ENCODE results near the gene PPIE.
A peak's percentile ranks its signal among the peaks of the same experiment; 100 is the strongest.
"Not testable (repeated sequence)": the region's sequence is repeated elsewhere in the genome, so short reads cannot be mapped to it uniquely, and the experiment has no call there.

Gene PPIE

DNA sequence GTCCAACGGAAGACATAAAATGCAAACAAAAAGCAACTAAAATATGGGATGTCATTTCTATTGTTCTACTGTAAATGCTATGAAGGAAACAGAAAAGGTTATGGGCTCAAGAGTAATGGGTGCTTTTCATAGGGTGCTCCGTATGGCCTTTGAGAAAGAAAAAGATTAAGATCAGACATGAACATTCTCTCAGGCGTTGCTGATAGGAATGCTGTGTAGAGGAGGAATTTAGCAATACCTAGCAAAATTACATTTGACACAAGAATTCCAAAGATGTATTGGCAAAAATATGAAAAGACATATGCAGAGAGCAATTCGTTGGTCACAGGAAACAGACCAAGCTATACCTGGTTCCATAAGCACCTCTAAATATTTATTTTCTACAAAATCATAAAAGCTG is 38.2 kb downstream of the PPIE start:
- DNase-seq (ENCODE audit: low read depth in 2 of 2, low spot score in 1 of 2) = no peak

DNA sequence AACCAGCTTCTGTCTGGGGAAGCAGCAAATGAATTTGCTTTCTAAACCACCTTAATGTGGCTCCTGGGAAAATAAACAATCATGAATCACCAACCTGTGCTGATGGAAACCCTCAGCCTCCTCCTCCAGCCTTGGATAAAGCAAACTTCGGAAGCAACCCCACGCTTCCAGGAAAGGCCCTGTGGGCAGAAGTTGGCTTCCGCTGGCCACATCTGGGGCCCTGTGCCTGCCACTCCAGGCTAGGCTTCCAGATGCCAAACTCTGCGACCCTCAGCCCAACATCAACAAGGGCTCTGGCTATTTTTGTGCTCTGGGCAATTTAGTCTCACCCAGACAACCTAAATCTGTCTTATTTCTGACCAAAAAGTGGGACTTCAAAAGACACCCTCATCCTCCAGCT is 38.6 kb downstream of the PPIE start:
- no peak for DNase-seq (ENCODE audit: low read depth in 2 of 2, low spot score in 1 of 2)

DNA sequence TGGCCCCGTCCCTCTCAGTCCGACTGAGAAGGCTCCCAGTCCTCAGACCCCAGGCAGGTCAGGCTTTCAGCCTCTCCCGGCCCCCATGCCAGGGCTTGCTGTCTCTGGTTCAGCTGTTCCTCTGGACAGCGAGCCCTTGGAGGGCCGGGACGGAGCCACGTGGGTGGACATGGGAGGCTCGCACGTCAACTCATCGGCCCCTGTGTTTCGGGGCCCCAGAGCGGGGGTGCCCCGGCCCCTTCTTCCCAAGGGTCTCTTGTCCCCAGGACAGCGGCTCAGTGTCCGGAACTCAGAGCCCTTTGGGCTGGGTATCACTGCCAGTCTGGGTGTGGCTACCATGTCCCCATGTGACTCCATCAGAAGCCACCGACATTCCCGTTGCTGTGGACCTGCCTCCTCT is 39.2 kb downstream of the PPIE start:
- DNase-seq (ENCODE audit: low read depth in 2 of 2, low spot score in 1 of 2) = not testable (repeated sequence)

GRCh38 chr1:39778463-39779099 is 39.9 kb downstream of the PPIE start:
- not testable (repeated sequence) for DNase-seq (ENCODE audit: low read depth in 2 of 2, low spot score in 1 of 2)

GRCh38 chr1:39779137-39779536 is 40.5 kb downstream of the PPIE start:
- no peak for DNase-seq (ENCODE audit: low read depth in 2 of 2, low spot score in 1 of 2)

GRCh38 chr1:39779821-39780220 is 41.1 kb downstream of the PPIE start:
- DNase-seq (ENCODE audit: low read depth in 2 of 2, low spot score in 1 of 2) = no peak

DNA sequence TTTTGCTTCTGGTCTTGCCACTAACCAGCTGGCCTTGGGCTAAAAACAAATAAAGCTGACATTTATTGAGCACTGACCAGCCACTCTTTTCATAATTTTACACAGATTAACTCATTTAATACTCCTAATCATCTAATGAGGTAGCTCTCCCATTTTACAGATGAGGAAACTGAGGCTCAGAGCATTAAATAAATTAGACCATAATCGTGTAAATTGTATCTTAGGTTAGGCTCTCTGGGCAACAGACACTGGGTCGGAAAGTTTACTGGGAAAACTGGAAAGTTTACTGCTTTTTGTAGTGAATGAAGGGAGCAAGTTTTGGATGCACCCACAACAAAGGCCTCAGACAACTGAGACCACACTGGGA is 42.6 kb downstream of the PPIE start:
- no peak for DNase-seq (ENCODE audit: low read depth in 2 of 2, low spot score in 1 of 2)

DNA sequence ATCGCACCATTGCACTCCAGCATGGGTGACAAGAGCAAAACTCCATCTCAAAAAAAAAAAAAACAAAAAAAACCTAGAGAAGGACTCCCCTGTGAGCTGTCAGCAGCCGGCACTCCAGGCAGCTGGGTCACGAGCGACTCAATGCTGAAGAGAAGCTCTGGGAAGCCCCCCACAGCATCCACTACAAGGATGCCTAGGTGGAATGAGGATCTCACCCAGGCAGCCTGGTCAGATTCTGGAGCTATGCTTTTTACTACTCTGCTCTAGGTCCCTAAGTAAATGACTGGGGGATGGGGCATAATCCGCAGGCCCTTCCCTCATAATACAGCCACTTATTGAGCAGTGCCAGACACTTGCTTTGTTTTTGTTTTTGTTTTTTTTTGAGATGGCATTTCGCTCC is 43.4 kb downstream of the PPIE start:
- no peak for DNase-seq (ENCODE audit: low read depth in 2 of 2, low spot score in 1 of 2)

DNA sequence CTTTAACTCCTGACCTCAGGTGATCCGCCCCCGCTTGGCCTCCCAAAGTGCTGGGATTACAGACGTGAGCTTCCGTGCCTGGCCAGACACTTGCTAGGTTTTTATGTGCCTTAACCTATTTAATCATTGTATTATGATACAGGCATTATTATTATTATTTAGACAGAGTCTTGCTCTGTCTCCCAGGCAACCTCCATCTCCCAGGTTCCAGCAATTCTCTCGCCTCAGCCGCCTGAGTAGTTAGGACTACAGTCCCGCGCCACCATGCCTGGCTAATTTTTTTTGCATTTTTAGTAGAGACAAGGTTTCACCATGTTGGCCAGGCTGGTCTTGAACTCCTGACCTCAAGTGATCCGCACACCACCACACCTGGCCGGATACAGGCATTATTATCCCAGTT is 44.0 kb downstream of the PPIE start:
- not testable (repeated sequence) for DNase-seq (ENCODE audit: low read depth in 2 of 2, low spot score in 1 of 2)

- not testable (repeated sequence) for DNase-seq (ENCODE audit: low read depth in 2 of 2, low spot score in 1 of 2)
These were observed 47.8 kb downstream of the PPIE start for GRCh38 chr1:39786303-39787107.

DNA sequence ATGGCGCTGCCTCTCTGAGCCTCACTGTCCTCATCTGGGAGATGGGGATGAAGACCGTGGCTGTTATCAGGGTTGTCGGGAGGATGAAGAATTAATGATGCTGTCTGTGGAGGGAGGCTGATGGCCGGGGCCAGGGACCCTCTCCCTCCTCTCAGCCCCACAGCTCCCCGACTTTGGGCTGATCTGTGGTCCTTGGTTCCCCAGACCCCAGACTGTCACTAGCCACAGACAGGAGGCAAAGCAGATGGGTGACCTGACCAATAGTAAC is 48.4 kb downstream of the PPIE start:
- not testable (repeated sequence) for DNase-seq (ENCODE audit: low read depth in 2 of 2, low spot score in 1 of 2)

DNA sequence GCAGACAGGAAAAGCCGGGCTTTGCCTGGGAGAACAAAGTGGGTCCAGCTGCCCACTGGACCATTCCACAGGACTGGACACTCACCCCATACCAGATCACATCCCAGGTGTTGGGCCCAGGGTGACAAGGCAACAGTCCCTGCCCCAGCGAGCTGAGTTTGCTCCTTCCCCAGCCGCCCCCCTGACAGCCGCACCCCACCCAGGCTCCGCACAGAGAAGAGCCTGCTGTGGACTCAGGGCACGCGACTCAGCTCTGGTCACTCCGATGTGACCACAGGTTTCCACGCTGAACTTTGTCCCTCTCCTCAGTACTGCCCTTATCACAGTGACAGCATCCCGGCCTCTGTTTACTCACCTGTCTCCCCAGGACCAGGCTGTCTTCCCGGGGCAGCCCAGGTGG is 48.8 kb downstream of the PPIE start:
- no peak for DNase-seq (ENCODE audit: low read depth in 2 of 2, low spot score in 1 of 2)

DNA sequence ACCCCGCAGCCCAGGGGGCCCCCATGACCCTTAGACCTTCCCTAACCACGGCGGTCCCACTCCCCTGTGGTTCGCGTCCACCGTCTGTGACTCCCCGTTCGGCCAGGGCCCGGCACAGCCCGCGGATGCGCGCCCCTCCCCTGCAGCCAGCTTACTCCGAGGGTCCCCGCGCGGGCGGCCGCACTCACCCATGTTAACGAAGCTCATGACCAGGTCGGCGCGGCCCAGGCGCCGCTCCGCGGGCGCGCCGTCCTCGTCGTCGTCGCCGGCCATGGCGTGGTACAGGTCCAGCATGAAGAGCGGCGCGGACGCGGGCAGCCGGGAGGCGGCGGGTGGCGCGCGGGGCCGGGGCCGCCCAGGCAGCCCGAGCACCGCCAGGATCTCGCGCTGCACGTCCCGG is 49.3 kb downstream of the PPIE start:
- not testable (repeated sequence) for DNase-seq (ENCODE audit: low read depth in 2 of 2, low spot score in 1 of 2)

DNA sequence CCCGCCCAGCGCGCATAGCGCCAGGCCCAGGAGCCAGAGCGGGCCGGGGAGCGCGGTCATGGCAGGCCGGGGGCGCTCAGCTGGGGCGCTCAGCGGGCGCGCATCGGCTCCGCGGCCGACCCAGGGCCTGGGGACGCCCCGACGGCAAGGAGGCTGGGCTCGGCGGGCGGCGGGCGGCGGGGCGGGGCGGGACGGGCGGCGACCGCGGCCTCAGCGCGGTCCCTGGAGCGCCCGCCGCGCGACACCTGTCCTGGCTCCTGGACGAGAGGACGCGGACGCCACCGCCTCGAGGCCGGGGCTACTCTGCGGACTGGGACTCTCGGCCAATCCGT is 49.7 kb downstream of the PPIE start:
- DNase-seq (ENCODE audit: low read depth in 2 of 2, low spot score in 1 of 2) = no peak

GRCh38 chr1:39788758-39789570 is 50.3 kb downstream of the PPIE start, which contains the start of gene BMP8B:
BMP8B (minus strand) TSS chr1:39788865; CDS start chr1:39788485, 380 bp downstream.
- peak; percentile 7 to 11 for DNase-seq (ENCODE audit: low read depth in 2 of 2, low spot score in 1 of 2)

- no peak for DNase-seq (ENCODE audit: low read depth in 2 of 2, low spot score in 1 of 2)
These were observed 51.0 kb downstream of the PPIE start for GRCh38 chr1:39789571-39790110.

GRCh38 chr1:39791838-39792237 is 53.2 kb downstream of the PPIE start:
- no peak for DNase-seq (ENCODE audit: low read depth in 2 of 2, low spot score in 1 of 2)

- no peak for DNase-seq (ENCODE audit: low read depth in 2 of 2, low spot score in 1 of 2)
These were observed 57.0 kb downstream of the PPIE start for GRCh38 chr1:39795651-39796050.

GRCh38 chr1:39798859-39799769 is 60.4 kb downstream of the PPIE start:
- DNase-seq (ENCODE audit: low read depth in 2 of 2, low spot score in 1 of 2) = peak; percentile 66 to 80

- peak; percentile 43 to 56 for DNase-seq (ENCODE audit: low read depth in 2 of 2, low spot score in 1 of 2)
These were observed 61.2 kb downstream of the PPIE start for GRCh38 chr1:39799770-39800470.
